Body of pancreas (tissue), 4 donors: ENCODE measurements around the gene KRTCAP2.

ENCODE experiments used
- POLR2A ChIP-seq, 3 donors: fragments of 450-650 bp; IDR thresholded peaks; one replicate each; pipeline ENCODE4 v1.6.1; 2016; ENCODE audit warnings: antibody characterized with exemption in 3 of 3, mild to moderate bottlenecking in 2 of 3
- TF ChIP-seq, protein P1 (sequence below), 7 experiments: fragments of 450-650 bp in 4 of 7; fragments of 200-600 bp in 3 of 7; sonication (generic) in 3 of 7; IDR thresholded peaks; one replicate each; pipeline ENCODE4 v1.5.1; 2016 to 2019; ENCODE audit warnings: antibody characterized with exemption in 7 of 7

DNA sequence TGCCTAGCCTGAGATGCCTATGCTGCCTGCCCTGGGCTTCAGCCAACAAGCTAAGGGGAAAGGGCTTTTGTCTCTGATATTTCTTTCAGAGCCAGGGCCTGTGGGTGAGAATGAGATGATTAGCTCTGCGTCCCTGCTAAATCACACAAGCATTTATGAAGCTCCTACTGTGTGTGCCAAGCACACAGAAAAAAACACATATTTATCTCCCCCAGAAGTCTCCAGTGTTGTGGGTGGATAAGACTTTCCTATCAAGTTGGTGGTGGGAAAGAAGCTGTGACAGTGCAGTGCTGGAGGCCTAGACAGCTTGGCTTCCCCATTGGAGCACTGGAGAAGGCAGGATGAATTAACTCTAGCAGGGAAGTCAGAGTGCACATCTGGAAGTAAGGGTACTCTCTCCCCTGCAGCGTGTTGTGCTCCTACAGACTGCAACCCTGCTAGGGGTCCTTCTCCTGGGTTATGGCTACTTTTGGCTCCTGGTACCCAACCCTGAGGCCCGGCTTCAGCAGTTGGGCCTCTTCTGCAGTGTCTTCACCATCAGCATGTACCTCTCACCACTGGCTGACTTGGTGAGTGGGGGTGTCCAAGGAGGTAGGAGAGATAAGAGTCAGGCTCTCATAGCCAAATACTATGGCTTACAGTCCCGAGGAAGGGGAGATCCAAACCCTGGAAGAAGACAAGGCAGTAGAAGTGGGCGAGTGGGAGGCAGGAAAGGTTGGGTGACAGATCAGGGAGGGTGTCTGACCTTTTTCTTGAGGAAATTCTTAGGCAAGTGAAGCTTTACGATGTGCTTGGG, 35.8 kb downstream of the KRTCAP2 start:
- TF ChIP-seq, protein P1, sequence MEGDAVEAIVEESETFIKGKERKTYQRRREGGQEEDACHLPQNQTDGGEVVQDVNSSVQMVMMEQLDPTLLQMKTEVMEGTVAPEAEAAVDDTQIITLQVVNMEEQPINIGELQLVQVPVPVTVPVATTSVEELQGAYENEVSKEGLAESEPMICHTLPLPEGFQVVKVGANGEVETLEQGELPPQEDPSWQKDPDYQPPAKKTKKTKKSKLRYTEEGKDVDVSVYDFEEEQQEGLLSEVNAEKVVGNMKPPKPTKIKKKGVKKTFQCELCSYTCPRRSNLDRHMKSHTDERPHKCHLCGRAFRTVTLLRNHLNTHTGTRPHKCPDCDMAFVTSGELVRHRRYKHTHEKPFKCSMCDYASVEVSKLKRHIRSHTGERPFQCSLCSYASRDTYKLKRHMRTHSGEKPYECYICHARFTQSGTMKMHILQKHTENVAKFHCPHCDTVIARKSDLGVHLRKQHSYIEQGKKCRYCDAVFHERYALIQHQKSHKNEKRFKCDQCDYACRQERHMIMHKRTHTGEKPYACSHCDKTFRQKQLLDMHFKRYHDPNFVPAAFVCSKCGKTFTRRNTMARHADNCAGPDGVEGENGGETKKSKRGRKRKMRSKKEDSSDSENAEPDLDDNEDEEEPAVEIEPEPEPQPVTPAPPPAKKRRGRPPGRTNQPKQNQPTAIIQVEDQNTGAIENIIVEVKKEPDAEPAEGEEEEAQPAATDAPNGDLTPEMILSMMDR (IDR thresholded peaks at IDR 0.05) = no peak
- TF ChIP-seq POLR2A (IDR thresholded peaks at IDR 0.05) = no peak
